Activated CD8-positive, alpha-beta memory T cell treated with anti-CD3 and anti-CD28 coated beads, Interleukin-2, amount 10 ng/mL, durations not matched to agents 7 days and 5 days (primary cell): Measurements from ENCODE around the gene NMRK1. TPM values are rescaled to one million over a fixed set of nuclear protein-coding genes. Genes with fewer than 3 reads are reported as not detected.

Experiments
- ATAC-seq: fragments of 150-1000 bp; cut with Tn5 transposase; one replicate; pipeline ENCODE4 v1.10.0; 2021; ENCODE audit warnings: moderate library complexity
- CTCF ChIA-PET: fragments of 350-600 bp; sonication (Branson Sonifier 250); formaldehyde crosslinking; loops from one replicate; lab custom pipeline; 2021; ENCODE audit warnings: antibody characterized with exemption; lab: Charles Lee
- DNase-seq: peaks from one replicate; pipeline ENCODE4 v3.0.0-alpha.2; 2020
- H3K27ac Mint-ChIP-seq: one replicate; pipeline ENCODE4 v1.8.0; 2021; ENCODE audit warnings: mild to moderate bottlenecking, mixed read lengths
- H3K27me3 Mint-ChIP-seq: one replicate; pipeline ENCODE4 v1.8.0; 2021; ENCODE audit warnings: mixed read lengths
- H3K36me3 Mint-ChIP-seq: one replicate; pipeline ENCODE4 v1.8.0; 2021; ENCODE audit warnings: mild to moderate bottlenecking, mixed read lengths
- H3K4me1 Mint-ChIP-seq: one replicate; pipeline ENCODE4 v1.8.0; 2021; ENCODE audit warnings: mixed read lengths
- H3K4me3 Mint-ChIP-seq: one replicate; pipeline ENCODE4 v1.8.0; 2021; ENCODE audit warnings: mild to moderate bottlenecking, moderate library complexity, mixed read lengths
- H3K9me3 Mint-ChIP-seq: one replicate; pipeline ENCODE4 v1.8.0; 2022; ENCODE audit warnings: low read depth, mixed read lengths
- total RNA-seq, 2 experiments: library from RNA; stranded (reverse); gene quantifications; one replicate each; pipeline ENCODE4 v1.2.3, GENCODE V29; 2021

NMRK1 gene
- total RNA-seq, 2 experiments from 2014 or later = 24.8 to 40.0 TPM

DNA sequence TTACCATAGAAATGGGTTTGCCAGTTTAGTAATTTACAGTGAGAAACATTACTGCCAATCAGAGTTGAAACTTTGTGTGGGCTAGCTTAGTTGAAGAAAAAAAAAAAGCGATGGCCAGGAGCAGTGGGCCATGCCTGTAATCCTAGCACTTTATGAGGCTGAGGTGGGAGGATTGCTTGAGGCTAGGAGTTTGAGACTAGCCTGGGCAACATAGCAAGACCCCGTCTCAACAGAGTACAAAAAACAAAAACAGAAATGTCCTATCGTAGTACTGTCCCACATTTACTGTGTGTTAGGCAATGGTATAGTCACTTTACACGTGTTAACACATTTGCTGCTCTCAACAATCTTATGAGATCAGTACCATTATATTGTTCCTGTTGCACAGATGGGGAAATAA, 2.6 kb upstream of the NMRK1 start:
- ATAC-seq = no peak
- H3K4me1 Mint-ChIP-seq = peaks cover 63% of the 10 kb centered on the region
- peak overlapping the region; percentile 88 for H3K4me3 Mint-ChIP-seq
- no peak for DNase-seq
- H3K36me3 Mint-ChIP-seq = peaks cover 51% of the 10 kb centered on the region
- H3K27ac Mint-ChIP-seq = peak overlapping the region; percentile 97
- H3K27me3 Mint-ChIP-seq = no peaks in the 10 kb centered on the region
- H3K9me3 Mint-ChIP-seq = no peaks in the 10 kb centered on the region
- CTCF ChIA-PET = interaction anchor here (0.8 to 4.0 kb wide), 7 partner anchors 10 to 95 kb away, joined by 3 to 14 read pairs (median 6); partner anchors contain the start of gene CARNMT1

DNA sequence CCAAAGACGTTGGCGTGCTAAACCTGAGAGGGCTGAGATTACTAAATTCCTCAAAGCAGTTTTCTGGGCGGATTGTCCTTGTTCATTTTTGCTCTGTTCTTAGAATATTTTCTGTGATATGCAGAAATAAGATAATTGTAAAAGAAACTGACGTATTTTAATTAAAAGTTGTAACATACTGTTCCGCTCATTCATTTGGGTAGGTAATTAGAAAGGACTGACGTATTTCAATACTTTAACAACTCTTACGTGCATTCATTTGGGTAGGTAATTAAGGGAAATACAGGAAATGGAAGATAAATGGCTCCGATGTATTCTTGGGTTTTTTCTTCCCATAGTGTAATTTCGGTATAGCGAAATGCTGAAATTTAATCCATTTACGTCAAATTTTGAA, 1.4 kb upstream of the NMRK1 start:
- Mint-ChIP-seq H3K36me3 (peaks cover 50% of the 10 kb centered on the region), H3K9me3 (no peaks in the 10 kb centered on the region), H3K4me3 (peak overlapping the region; percentile 88), H3K27ac (peak overlapping the region; percentile 97), H3K27me3 (no peaks in the 10 kb centered on the region), H3K4me1 (peaks cover 60% of the 10 kb centered on the region)
- no peak for DNase-seq
- CTCF ChIA-PET = interaction anchor here (1.0 to 4.0 kb wide), 7 partner anchors 15 to 137 kb away, joined by 3 to 14 read pairs (median 6); partner anchors contain the start of genes C9orf40 and CARNMT1
- ATAC-seq = no peak

DNA sequence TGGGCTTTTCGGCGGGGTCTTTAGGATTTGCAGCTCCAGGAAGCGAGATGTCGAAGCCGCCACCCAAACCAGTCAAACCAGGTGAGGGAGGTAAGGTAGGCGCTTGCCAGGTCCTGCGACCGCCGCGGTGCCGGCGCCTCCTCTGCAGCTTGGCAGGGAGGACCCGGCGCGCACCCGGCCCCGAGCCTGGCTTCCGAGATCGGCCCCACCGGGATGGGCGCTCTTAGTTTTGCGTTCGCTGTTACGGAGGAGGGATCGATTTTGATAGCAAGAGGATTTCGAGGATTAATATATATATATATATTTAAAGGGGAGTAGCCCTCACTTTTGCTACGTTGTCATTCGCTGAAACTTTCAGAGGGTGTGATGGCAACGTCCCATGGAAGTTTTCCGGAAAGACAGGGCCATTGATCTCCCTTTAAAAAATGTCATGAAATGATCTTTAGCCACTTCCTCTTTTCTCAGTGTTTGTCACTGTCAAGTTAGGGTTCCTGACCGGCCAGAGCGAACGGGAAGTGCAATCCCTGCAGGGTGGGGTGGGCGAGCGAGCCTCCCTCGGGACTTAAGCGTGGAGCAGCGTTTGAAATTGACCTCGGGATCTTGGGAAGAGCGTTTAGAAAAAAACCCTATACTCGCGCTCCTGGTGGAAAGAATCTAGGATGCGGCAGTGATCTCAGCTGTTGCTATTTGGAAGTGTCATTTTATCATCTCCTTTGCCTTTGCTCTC, 854 bp upstream of the NMRK1 start:
- Mint-ChIP-seq H3K36me3 (peaks cover 45% of the 10 kb centered on the region), H3K27me3 (no peaks in the 10 kb centered on the region), H3K27ac (peak overlapping the region; percentile 97), H3K9me3 (no peaks in the 10 kb centered on the region), H3K4me1 (peaks cover 60% of the 10 kb centered on the region), H3K4me3 (peak overlapping the region; percentile 88)
- DNase-seq (peak; percentile 63), ATAC-seq (peak; percentile 24)
- CTCF ChIA-PET = interaction anchor here (0.8 to 4.0 kb wide), 19 partner anchors 11 to 136 kb away, joined by 3 to 16 read pairs (median 5); partner anchors contain the start of genes C9orf40 and CARNMT1

DNA sequence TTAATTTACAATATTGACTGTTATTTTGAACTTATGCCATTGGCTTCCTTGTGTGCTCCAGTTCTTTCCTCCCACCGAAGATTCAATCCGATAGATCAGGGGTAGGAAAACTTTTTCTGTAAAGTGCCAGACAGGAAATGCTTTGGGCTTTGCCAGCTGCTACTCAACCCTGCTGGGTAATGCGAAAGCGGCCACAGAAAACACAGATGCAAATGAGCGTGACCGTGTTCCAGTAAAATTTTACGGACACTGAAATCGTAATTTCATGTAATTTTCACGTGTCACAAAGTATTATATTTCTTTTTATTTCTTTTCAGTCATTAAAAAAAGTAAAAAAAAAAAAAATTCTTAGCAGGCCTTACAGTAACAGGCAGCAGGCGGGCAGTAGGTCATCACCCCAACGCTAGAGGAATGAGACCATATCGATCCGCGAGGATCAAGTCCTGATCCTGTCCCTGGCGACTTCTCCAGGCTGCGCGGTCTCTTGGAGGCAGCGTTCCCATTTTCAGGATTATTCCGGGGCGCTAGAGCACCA, 599 bp downstream of the NMRK1 start:
- ATAC-seq (no peak), DNase-seq (peak; percentile 76)
- H3K27me3 Mint-ChIP-seq = no peaks in the 10 kb centered on the region
- peaks cover 60% of the 10 kb centered on the region for H3K4me1 Mint-ChIP-seq
- H3K9me3 Mint-ChIP-seq = no peaks in the 10 kb centered on the region
- peak overlapping the region; percentile 97 for H3K27ac Mint-ChIP-seq
- CTCF ChIA-PET = interaction anchor here (1.0 to 4.0 kb wide), 16 partner anchors 10 to 313 kb away, joined by 3 to 17 read pairs (median 5); partner anchors contain the start of genes C9orf40 and CARNMT1
- peaks cover 46% of the 10 kb centered on the region for H3K36me3 Mint-ChIP-seq
- peak overlapping the region; percentile 93 for H3K4me3 Mint-ChIP-seq

DNA sequence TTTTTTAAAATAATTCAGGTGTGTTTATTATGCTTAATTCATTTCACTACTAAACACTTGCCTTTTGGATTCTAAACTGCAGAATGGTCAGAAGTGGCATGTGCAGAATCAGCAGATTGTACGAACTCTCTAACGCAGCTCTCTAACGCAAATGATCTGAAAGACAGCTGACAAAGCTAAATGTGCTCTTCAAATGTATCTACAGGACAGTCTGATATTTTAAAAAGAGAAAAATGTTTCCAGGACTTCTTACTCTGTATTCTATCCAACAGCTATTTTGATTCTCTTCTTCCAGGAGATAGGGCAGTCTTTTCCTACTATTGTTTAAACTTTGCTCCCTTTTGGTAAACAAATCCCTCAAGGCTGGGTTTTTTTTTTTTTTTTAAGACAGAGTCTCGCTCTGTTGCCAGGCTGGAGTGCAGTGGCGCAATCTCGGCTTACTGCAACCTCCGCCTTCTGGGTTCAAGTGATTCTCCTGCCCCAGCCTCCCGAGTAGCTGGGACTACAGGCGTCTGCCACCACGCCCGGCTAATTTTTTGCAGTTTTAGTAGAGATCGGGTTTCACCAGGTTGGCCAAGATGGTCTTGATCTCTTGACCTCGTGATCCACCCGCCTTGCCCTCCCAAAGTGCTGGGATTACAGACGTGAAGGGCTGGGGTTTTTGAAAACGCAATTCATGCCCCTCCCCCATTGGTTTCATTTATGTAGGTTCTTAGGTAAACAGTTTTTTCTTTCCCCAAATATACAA, 1.2 kb downstream of the NMRK1 start:
- DNase-seq = peak; percentile 52
- peak overlapping the region; percentile 97 for H3K27ac Mint-ChIP-seq
- H3K4me1 Mint-ChIP-seq = peaks cover 57% of the 10 kb centered on the region
- CTCF ChIA-PET = interaction anchor here (0.8 to 4.0 kb wide), 15 partner anchors 9 to 312 kb away, joined by 3 to 17 read pairs (median 5); partner anchors contain the start of genes C9orf40 and CARNMT1
- H3K36me3 Mint-ChIP-seq = peaks cover 47% of the 10 kb centered on the region
- H3K27me3 Mint-ChIP-seq = no peaks in the 10 kb centered on the region
- H3K4me3 Mint-ChIP-seq = peak overlapping the region; percentile 93
- no peaks in the 10 kb centered on the region for H3K9me3 Mint-ChIP-seq
- ATAC-seq = no peak

DNA sequence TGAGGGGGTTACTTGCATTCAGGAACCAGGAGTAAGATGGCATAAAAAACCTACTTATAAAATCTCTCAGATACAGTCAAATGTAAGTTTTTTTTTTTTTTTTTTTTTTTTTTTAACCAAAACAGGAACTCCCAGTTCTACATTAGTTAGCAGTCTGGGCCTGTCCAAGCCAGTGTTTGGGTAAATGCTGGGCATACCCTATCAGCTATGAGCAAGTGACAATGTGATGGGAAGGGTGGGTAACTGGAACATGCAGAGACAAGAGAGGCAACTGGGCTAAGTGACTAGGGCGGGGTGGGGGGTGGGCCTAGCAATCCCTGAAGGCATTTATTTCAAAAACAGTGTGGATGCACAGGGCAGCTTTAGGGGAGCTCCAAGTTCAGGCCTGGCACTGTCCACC, 2.3 kb downstream of the NMRK1 start:
- Mint-ChIP-seq H3K27ac (peak overlapping the region; percentile 97), H3K4me1 (peaks cover 48% of the 10 kb centered on the region), H3K27me3 (no peaks in the 10 kb centered on the region), H3K36me3 (peaks cover 47% of the 10 kb centered on the region), H3K9me3 (no peaks in the 10 kb centered on the region), H3K4me3 (peak overlapping the region; percentile 93)
- ATAC-seq = no peak
- CTCF ChIA-PET = interaction anchor here (0.8 to 3.2 kb wide), 11 partner anchors 18 to 311 kb away, joined by 3 to 17 read pairs (median 3); partner anchors contain the start of genes C9orf40 and CARNMT1
- DNase-seq = no peak

DNA sequence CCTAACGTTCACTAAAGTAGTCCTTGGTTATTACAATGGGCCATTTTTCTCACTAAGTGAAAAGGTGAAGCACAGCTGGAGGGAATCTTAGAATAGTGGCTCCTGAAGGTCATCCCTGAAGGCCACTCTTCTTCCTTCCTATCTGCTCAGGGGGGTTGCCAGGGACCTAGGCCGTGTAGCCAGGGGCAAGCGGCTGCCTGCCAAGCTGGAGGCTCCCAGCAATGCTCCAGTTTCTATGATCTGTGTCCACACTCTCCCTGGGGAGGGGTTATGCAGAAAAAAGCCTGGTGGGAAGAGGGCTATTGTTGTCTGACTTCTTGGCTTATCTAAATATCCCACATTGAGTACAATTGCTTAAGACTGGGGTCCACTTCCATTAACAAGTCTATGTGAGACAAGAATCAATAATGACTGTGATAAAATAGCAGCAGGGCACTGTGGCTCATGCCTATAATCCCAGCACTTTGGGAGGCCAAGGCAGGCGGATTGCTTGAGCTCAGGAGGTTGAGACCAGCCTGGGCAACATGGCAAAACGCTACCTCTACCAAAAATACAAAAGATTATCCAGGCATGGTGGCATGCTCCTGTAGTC, 3.8 kb downstream of the NMRK1 start:
- Mint-ChIP-seq H3K9me3 (no peaks in the 10 kb centered on the region), H3K27ac (peak overlapping the region; percentile 58), H3K4me3 (no peak overlapping the region), H3K27me3 (no peaks in the 10 kb centered on the region), H3K36me3 (peaks cover 44% of the 10 kb centered on the region), H3K4me1 (peaks cover 40% of the 10 kb centered on the region)
- DNase-seq = no peak
- ATAC-seq = no peak
- CTCF ChIA-PET = interaction anchor here (0.9 to 3.2 kb wide), 4 partner anchors 64 to 310 kb away, joined by 3 to 17 read pairs (median 4); no protein-coding TSS in a partner anchor

DNA sequence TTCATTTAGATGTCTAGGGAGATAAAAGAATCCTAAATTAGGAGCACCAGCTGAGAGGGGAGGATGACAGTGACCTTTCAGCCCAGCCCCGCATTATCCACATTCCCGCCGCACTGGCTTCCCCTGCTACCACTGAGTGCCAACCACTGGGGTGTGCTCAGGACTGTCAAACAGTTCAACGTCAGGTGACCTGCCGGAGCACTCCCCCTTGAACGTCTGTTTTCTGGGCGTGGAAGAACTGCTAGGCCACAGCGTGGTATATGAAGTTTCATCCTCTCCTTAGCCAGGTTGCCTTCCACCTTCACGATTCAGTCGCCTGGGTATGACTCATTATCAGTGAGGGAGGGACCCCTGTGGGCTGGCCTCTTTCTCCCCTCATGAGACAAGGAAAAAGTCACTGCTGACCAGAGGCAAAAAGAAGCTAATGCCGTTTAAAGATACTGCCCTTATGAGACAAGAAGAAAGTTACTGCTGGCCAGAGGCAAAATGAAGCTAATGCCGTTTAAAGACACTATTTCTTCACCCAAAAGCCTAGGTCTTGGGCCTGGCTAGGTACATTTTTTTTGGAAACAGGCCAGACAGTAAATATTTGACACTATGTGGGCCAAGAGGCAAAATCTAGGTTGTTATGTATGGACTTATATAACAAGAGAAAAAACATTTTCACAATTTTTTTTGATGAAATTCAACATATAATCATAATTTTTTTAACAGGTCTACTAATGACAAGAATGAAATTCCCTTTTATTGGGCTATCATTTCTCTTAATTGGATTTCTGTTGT, 4.6 kb downstream of the NMRK1 start:
- H3K4me1 Mint-ChIP-seq = peaks cover 40% of the 10 kb centered on the region
- DNase-seq (peak; percentile 76), ATAC-seq (peak; percentile 9)
- peaks cover 41% of the 10 kb centered on the region for H3K36me3 Mint-ChIP-seq
- H3K4me3 Mint-ChIP-seq = no peak overlapping the region
- H3K27ac Mint-ChIP-seq = peak overlapping the region; percentile 75
- CTCF ChIA-PET = interaction anchor here (0.7 to 1.5 kb wide), 7 partner anchors 58 to 309 kb away, joined by 3 to 5 read pairs (median 3); partner anchors contain the start of gene C9orf40
- no peaks in the 10 kb centered on the region for H3K27me3 Mint-ChIP-seq
- no peaks in the 10 kb centered on the region for H3K9me3 Mint-ChIP-seq

DNA sequence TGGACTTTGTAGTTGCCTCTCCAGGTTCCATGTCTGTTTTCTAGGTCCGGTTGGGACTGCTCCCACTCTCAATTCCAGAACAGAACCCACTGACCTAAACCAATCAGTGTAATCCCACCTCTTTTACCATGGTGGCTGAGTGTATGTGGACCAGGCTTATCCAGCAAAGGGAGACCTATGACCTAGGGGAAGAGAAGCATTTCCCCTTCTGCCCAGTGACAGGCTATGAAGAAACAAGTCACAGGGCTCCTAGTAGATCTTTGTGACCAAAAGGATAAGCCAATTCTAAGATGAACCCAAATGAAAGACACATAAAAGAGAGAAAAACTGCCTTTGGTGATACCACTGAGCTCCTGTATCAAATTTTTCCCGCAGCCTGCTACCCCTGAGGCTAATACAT, 6.3 kb downstream of the NMRK1 start:
- no peak for DNase-seq
- Mint-ChIP-seq H3K36me3 (peaks cover 42% of the 10 kb centered on the region), H3K27me3 (no peaks in the 10 kb centered on the region), H3K4me3 (no peak overlapping the region), H3K4me1 (peaks cover 43% of the 10 kb centered on the region), H3K27ac (no peak overlapping the region), H3K9me3 (no peaks in the 10 kb centered on the region)
- CTCF ChIA-PET = interaction anchor here (1.1 kb wide), 1 partner anchor 304 kb away, joined by 3 read pairs; no protein-coding TSS in a partner anchor
- ATAC-seq = no peak

DNA sequence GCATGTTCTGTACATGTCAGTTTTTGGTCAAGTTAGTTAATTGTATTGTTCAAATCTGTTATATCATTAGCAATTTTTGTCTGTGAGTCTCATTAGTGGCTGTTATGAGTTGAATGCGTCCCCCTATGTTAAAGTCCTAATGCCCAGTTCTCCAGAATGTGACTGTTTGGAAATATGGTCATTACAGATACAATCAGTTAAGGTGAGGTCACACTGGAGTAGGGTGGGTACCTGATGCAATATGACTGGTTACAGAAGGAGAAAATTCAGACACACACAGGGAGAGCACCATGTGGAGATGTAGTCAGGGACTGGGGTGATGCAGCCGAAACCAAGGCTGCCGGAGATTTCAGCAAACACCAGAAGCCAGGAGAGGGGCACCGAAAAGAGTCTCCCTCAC, 15.1 kb downstream of the NMRK1 start:
- ATAC-seq (no peak), DNase-seq (no peak)
- Mint-ChIP-seq H3K9me3 (no peaks in the 10 kb centered on the region), H3K27ac (no peak overlapping the region), H3K4me1 (peaks cover 22% of the 10 kb centered on the region), H3K4me3 (no peak overlapping the region), H3K27me3 (no peaks in the 10 kb centered on the region), H3K36me3 (peaks cover 22% of the 10 kb centered on the region)
- CTCF ChIA-PET = interaction anchor here (0.6 to 4.4 kb wide), 3 partner anchors 68 to 298 kb away, joined by 3 to 47 read pairs (median 10); partner anchors contain the start of gene C9orf40

DNA sequence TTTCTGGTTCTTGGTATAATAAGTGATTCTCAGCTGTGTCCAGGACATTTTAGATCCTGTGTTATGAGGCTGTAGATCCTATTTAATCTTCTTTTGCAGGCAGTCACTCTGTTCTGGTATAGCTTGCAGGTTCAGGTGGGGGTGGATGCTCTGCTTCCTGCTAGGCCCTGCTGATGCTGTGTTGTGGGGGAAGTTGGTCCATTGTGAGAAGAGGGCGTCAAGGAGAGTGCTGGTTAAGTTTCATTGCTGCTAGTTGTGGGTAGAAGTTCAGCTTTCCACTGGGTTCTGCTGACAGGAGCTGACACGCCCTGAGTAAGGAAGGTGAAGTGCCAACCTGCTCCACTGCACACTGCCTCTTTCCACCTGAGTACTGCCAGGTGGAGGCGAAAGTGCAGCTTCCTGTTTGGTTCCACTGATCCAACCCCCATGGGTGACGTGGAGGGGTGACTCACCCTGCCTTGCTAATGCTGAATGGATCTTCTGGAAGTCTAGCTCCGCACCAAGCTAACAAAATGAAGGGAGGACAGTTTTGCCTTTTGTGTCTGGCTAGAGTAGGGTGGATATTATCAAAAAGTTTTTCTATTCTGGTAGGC, 16.3 kb downstream of the NMRK1 start:
- DNase-seq (peak; percentile 66), ATAC-seq (peak; percentile 78)
- Mint-ChIP-seq H3K4me1 (peaks cover 18% of the 10 kb centered on the region), H3K4me3 (no peak overlapping the region), H3K36me3 (peaks cover 26% of the 10 kb centered on the region), H3K27me3 (no peaks in the 10 kb centered on the region), H3K9me3 (no peaks in the 10 kb centered on the region), H3K27ac (peak overlapping the region; percentile 66)
- CTCF ChIA-PET = interaction anchor here (0.8 to 2.7 kb wide), 3 partner anchors 43 to 298 kb away, joined by 5 to 11 read pairs (median 9); partner anchors contain the start of genes C9orf40 and CARNMT1
